ENCODE measurements around the gene GDI2. TPM values are rescaled to one million over a fixed set of nuclear protein-coding genes. Genes with fewer than 3 reads are reported as not detected.

GDI2 gene
- total RNA-seq, 1 donor from 2014 or later = 101 TPM

DNA sequence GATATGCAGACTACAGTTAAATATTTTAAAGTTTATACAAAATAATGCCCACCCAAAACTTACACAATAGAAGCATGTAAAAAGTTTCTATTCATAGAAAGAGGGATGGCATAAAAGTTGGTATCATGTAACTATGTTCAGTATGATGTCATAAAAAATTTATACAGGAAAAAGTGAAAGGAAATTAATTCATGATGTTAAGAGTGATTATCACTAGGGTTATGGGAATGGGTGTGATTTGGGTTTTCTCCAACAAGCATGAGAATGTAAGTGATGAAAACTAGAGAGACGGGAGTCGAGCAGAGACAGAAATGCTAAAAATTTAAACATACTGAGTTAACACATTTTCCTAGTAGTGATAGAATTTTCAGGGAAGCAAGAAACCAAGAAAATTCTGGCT is 52.7 kb downstream of the GDI2 start:
- ATAC-seq (ENCODE audit: poor library complexity) = no peak
- intact Hi-C loops (cut with DNase I) = no loop called here
- DNase-seq = no peak

DNA sequence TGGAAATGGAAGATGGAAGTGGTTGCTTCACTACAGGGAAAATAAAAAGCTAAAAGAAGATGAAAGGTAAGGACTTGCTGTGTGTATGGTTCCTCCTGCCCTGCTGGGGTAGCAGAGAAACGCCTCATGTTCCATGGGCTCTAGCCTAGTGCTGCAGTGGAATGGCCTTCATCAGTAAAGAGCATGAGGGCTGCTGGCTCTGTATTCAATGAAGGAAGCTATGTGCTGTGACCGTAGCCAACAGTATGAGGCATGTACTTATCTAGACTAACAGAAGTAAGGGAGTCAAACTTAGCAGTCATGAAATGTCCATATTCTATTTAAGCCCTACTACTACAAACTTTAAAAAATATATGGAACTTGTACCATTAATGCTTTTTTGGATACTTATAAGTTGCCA is 54.3 kb downstream of the GDI2 start:
- intact Hi-C loops (cut with DNase I) = no loop called here
- DNase-seq (no peak), ATAC-seq (ENCODE audit: poor library complexity) (peak; percentile 34)

DNA sequence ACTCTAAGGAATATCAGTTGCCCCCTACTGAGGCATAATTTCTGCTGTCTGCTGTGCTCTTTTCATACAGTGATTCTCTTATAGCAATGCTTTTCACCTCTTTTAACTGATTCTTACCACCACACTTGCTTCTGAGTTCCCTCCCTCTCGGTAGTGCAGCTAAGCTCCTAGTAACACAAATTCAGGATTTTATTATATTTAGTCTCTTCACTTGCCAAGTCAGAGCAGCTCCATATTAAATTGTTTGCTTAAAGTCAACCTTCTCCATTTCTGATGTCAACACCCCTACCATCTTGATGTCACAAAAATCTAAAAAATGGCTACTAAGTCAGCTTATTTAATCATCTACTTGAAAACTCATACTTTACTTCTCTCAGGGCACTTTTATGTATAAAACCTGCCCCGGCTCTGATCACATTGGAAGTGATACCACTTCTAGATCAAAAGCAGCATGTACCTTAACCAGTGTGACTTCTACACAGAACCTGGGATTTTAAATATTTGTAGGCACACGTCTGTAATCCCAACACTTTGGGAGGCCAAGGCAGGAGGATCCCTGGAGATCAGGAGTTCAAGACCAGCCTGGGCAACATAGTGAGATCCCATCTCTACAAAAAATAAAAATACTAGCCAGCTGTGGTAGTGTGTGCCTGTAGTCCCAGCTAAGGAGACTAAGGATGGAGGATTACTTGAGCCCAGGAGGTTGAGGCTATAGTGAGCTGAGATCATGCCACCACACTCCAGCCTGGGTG is 55.3 kb downstream of the GDI2 start:
- intact Hi-C loops (cut with DNase I) = no loop called here

DNA sequence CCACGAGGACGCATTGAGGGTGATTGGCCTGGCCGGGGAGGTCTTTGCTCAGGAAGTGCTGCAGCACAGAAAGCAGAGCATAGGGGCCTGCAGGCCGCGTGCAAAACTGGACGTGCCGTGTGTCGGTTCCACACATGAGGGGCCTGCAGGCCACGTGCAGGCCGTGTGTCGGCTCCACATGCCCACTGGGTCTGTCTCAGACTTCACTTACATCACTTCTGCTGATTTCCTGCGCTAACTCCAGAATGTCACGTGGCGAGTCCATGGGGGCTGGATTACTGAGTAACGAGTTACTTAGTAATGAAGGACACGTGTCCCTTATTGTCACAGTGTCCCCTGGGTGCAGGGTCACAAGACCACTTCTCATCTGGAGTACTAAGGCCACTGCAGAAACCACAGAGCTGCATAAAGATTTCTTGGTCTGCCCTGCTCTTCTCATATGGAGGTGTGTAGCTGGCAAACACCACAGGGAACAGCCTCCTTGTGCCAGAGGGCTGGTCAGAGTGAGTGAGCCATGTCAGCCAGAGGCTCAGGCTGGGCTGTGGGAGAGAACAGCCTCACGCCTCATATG is 60.8 kb downstream of the GDI2 start:
- DNase-seq = no peak
- ATAC-seq (ENCODE audit: poor library complexity) = no peak
- intact Hi-C loops (cut with DNase I) = no loop called here

More for the DNA sequence above, 55.3 kb downstream of the GDI2 start:
- ATAC-seq (ENCODE audit: poor library complexity) (no peak), DNase-seq (no peak)

DNA sequence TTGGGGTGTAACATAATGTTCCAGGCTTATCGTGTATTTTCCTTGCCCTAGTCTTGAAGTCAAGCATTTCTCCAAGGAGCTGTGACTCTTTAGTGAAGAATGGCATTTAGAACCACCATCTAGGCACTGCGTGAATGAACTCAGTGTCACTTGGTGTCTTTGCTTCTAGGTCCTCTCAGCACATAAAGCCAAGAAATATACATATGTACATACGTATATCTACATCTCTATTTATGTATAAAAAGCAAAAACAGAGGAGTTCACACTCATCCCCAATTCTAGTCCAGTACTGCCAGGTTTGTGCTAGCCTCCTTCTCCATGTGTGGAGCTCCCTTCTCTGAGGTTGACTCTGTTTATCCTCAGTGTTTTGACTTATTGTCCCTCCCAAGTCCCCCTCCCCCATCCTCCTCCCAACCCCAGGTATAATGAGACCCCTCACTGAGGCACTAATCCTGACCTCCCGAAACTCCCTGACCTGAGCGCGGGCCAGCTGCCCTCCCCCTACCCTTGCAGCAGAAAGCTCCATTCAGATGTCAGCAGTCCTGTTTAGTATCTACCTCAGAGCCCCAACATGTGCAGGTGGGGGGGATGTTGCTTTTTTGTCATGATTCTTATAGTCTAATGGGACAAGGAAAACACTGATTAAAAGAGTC is 61.5 kb downstream of the GDI2 start:
- ATAC-seq (ENCODE audit: poor library complexity) = no peak

DNA sequence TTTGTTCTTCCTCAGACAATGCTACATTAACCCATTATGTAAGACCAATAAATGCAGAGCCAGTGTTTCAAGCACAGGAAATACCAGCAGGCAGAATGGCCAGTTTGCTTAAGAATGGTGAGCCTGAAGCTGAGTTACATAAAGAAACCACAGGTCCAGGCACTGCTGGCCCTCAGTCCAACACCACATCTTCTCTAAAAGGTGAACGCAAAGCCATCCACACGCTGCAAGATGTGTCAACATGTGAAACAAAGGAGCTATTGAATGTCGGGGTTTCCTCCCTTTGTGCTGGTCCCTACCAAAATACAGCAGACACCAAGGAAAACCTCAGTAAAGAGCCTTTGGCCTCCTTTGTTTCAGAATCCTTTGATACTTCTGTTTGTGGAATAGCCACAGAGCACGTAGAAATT is 64.8 kb downstream of the GDI2 start:
- ATAC-seq (ENCODE audit: poor library complexity) (no peak), DNase-seq (no peak)
- intact Hi-C loops (cut with DNase I) = no loop called here

More for the DNA sequence above, 61.5 kb downstream of the GDI2 start:
- no peak for DNase-seq
- intact Hi-C loops (cut with DNase I) = no loop called here

DNA sequence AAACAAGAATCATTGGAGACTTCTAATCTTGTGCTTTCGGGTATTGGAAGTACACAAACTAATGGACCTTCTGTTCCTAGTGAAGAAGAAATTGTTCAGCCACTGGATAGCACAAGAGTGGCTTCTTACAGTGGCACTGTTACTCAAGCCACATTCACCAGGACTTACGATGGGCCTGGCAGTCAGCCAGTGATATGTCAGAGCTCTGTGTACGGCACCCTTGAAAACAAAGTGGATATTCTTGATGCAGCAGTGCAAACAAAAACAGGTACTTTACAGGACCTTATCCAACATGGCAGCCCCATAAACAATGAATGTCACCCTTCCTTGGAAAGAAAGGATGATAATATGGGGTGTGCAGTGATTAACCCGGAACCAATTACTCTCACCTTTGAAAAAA is 67.0 kb downstream of the GDI2 start:
- ATAC-seq (ENCODE audit: poor library complexity) (peak; percentile 57), DNase-seq (peak; percentile 49)
- intact Hi-C loops (cut with DNase I) = no loop called here

DNA sequence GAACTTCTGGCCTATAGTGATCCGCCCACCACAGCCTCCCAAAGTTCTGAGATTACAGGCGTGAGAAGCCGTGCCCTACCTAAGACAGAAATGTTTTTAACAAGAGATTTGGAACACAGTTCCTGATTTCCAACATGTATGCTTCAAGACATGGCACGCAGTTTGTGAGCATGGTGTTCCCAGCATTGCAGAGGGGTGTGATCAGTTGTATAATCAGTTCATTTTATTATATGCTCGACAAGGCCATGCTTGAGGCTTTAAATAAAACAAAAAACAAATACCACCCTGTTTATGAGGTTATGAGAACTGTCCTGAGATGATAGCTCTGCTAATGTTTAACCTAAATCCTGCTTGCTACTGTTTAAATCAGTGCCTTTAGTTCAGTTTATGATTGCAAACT is 68.4 kb downstream of the GDI2 start:
- intact Hi-C loops (cut with DNase I) = no loop called here
- DNase-seq = no peak
- peak; percentile 25 for ATAC-seq (ENCODE audit: poor library complexity)

DNA sequence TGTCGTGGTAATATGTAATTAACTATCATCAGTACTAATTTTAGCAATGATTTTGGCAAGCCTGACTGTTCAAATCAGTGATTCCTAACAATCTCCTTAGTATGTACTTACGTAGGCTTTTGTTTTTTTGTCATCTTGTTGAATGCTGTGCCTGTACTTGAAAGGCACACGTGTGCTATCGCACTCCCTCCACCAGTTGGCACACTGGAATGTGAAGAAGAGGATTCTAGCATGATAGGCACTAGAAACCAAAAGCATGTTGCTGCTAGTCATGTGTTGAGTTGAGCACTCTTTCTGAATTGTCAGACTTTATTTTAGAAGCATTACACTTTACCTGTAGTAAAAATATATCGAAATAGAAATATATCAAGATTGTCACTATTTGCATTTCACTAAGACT is 69.5 kb downstream of the GDI2 start:
- no peak for ATAC-seq (ENCODE audit: poor library complexity)

DNA sequence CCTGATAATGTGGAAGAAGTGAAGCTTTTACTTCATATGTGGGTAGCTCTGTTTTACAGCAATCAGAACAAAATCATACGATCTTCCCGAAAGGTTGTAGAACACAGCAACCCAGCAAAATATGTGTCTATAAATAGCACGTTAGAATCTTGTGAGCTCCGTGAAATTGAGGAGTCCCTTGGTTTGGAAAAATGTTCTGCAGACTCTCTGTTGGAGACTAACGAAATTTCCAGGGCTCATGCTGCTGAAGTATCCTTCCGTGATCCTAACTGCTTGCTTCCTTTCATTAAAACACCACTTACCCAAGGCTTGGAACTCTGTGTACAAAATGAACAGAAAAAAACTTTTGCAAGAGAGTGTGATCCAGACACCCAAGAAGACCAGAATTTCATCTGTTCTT is 71.1 kb downstream of the GDI2 start:
- ATAC-seq (ENCODE audit: poor library complexity) (no peak), DNase-seq (no peak)
- intact Hi-C loops (cut with DNase I) = no loop called here

More for the DNA sequence above, 69.5 kb downstream of the GDI2 start:
- no peak for DNase-seq
- intact Hi-C loops (cut with DNase I) = no loop called here

DNA sequence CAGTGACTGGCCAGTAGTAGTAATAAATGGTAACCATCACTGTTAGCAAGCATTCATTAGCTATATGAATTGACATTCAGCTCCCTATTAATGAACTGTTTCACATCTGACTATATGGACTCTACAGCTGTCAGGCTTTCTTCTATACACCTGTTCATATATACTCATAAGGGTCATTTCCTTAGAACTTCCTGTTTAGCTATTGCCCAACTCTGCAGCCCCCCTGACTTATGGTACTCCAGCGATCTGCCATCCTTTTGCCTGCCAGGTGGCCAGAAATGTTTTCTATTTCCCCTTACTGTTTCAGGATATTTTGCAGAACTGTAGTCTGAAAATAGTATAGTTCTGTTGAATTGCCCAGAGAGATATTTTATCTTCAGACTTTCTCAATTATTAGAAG is 72.0 kb downstream of the GDI2 start:
- DNase-seq (no peak), ATAC-seq (ENCODE audit: poor library complexity) (no peak)
- intact Hi-C loops (cut with DNase I) = no loop called here

DNA sequence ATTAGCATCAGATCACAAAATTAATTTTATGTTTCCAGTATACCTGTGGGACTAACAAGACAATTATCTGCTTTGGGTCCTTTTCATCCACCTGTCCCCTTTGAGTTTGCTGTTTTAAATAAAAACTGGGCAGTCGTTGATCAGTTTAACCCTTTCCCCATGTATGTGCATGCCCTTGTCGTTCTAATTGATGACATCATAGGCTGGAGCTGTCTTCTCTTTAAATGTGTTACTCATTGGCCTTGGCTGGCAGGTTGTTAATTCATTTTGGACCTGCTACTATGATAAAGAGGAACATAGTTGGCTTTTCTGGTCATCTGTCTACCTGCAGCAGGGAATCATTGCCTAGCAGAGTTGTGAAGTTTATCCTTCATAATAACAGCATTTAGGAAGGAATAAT is 74.8 kb downstream of the GDI2 start:
- ATAC-seq (ENCODE audit: poor library complexity) (no peak), DNase-seq (no peak)
- intact Hi-C loops (cut with DNase I) = no loop called here

DNA sequence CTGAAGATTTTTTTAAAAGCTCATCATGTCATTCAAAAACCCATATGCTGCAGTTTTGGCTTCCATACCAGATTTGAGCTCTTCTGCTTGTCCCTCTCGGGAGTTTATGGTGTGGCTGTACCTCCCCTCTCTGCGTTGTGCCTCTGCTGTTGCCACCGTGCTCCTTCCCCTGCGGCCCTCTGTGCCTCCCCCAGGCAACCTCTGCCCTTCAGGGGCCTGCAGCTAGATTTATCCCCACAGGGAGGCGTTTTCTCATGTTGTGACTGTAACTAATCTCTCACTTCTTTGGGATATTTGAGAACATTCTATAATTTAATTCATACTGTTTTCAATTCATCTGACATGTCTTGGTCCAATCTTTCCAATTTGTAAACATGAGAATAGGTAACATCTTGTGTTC is 75.9 kb downstream of the GDI2 start:
- no peak for DNase-seq
- no peak for ATAC-seq (ENCODE audit: poor library complexity)
- intact Hi-C loops (cut with DNase I) = no loop called here

DNA sequence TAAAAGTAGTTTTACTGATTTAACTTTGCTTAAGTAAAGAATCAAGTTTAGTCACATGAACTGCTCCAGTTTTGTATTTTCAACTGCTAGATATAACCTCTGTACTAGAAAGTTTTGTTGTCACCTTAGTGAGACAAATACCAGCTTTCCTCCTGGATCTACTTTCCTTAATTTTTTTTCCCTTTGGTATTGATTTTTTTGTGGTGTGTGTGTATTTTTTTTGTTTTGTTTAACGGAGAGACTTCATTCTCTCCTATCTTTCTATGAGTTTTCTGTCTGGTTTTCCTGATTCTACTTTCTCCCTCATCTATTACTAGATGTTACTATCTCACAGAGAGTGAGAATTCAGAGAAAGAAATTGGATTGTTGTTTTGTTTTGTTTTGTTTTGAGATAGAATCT is 76.6 kb downstream of the GDI2 start:
- ATAC-seq (ENCODE audit: poor library complexity) = no peak
- intact Hi-C loops (cut with DNase I) = no loop called here
- DNase-seq = no peak

DNA sequence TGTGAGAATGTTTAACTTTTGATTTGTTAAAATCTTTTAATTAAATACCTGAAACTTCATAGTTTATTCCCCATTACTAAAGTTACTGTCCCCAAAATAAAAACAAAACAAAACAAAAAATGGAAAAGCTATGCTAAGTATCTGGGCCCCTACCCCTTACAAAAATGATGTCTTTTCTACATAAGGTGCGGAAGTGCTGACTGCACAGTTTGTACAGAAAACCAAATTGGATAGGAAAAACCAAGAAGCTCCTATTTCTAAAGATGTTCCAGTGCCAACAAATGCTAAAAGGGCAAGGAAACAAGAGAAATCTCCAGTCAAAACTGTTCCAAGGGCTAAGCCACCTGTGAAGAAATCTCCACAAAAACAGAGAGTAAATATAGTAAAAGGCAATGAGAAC is 78.1 kb downstream of the GDI2 start:
- DNase-seq = no peak
- ATAC-seq (ENCODE audit: poor library complexity) = no peak
- intact Hi-C loops (cut with DNase I) = no loop called here

DNA sequence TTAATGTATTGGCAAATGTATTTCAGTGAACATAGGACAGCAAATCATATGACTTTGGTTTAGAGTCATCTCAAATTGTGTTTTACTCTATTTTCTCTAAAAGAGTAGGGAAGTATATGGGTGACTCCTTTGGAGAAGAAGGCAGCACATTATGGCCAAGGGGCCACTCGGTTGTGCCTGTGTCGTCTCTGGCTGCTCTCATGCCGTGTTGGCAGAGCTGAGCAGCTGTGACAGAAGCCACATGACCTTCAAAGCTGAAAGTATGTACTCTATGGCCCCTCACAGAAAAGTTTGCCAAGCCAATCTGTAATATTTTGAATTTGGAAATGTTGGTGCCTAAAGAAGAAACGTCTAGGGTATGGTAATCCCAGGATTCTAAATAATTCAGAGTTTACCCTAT is 81.1 kb downstream of the GDI2 start:
- intact Hi-C loops (cut with DNase I) = no loop called here
- peak; percentile 54 for DNase-seq
- ATAC-seq (ENCODE audit: poor library complexity) = peak; percentile 91

DNA sequence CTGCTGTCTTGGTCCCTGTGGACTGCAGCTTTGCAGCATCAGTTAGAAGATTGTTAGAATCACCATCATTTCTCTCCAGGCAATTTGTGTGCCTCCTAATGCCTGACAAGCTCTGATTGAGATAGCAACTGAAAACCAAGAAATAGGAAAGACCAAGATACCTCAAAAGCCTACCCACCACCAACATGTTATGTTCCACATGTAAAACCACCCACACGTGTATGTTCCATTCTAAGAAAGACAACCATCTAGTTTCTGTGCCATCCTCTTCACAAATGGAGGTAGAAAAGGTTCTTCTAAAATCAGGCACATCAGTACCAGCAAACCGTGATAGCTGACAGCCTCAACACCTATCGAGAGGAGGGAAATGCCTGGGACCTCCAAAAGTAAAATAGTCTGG is 81.7 kb downstream of the GDI2 start:
- intact Hi-C loops (cut with DNase I) = no loop called here
- ATAC-seq (ENCODE audit: poor library complexity) = no peak

DNA sequence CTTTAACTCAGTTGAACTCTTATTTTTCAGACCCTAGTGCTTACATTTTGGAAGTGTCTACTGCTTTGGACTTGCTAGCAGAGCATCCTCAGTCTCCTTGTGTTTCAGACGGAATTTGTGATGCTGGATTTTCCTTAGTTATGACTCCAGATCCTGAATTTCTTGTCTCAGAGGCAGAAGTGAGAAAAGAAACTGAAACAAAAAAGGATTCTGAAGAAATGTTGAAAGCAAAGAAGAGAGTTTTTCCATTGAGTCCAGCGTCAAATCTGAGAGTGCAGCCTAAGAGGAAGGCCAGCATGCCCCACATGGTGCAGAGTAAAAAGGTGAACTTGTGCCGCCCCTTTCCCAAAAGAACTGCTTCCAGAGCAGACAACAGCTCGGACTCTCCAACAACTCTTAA is 82.5 kb downstream of the GDI2 start:
- no peak for DNase-seq
- intact Hi-C loops (cut with DNase I) = no loop called here
- ATAC-seq (ENCODE audit: poor library complexity) = no peak

More for the DNA sequence above, 81.7 kb downstream of the GDI2 start:
- DNase-seq = no peak

DNA sequence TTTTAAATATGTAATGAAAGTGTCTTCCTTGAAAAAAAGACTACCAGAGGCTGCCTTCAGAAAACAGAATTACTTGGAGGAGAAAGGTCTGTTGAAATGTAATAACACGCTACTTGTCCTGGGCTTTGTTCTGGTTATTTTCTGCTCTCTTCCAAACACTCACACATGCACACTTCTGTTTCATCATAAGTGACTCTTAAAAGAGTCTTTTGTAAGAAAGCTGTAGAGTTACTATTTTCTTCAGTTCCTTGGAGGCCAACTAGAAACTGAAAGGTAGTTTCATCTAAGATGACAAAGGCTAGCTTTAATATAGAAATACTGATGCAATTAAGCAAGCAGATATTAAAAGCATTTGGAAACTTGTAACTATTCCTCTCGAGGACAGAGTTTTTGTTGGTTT is 89.5 kb downstream of the GDI2 start:
- intact Hi-C loops (cut with DNase I) = no loop called here
- DNase-seq (no peak), ATAC-seq (ENCODE audit: poor library complexity) (no peak)

DNA sequence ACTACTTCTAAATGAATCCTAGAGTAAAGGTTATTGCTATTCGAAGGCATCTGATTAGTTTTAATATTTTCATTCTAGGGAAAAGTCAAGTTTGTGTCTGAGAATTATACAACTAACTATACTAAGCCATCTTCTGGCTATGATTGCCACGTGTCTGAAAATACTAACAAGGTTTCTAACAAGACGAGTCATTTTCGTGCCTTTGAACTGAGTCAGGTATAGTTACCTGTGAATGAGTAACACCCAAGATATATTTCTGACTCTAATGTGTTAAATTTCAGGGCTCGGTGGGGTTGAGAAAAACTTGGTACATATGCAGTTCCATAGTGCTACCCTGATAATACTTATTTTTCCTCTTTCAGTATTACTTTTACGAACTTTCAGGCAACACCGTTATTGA is 93.1 kb downstream of the GDI2 start:
- no peak for ATAC-seq (ENCODE audit: poor library complexity)
- intact Hi-C loops (cut with DNase I) = no loop called here
- DNase-seq = no peak

Measured in Right ventricle myocardium superior (tissue), 1 donor.